OCI-LY3 (cell line): ENCODE results near the gene PLA2G6.

Source experiments
- H2AFZ ChIP-seq: fragments of 200-600, 300-600 bp; shearing (Covaris generic); 2 replicates; pipeline ENCODE4 v1.6.0; 2014; ENCODE audit warnings: antibody characterized with exemption, low read depth, low read length
- H3K27ac ChIP-seq: fragments of 200-600, 300-600 bp; sonication (generic); 2 replicates; pipeline ENCODE4 v1.5.1; 2014; ENCODE audit warnings: mild to moderate bottlenecking, low read length, moderate library complexity, mixed read lengths
- H3K27me3 ChIP-seq: fragments of 200-600, 300-600 bp; sonication (generic); 2 replicates; pipeline ENCODE4 v1.6.1; 2014; ENCODE audit warnings: low read depth, low read length, mixed read lengths
- H3K36me3 ChIP-seq: fragments of 200-600, 300-600 bp; sonication (generic); replicated peaks from 2 replicates; pipeline ENCODE3; 2014; ENCODE audit warnings: low read depth, low read length, mixed read lengths
- H3K4me1 ChIP-seq: fragments of 300-600, 200-600 bp; sonication (generic); 2 replicates; pipeline ENCODE4 v1.6.1; 2014; ENCODE audit warnings: low read length, mixed read lengths
- H3K4me2 ChIP-seq: fragments of 200-600, 300-600 bp; sonication (generic); 2 replicates; pipeline ENCODE4 v1.6.1; 2014; ENCODE audit warnings: low read length, mixed read lengths
- H3K4me3 ChIP-seq: fragments of 300-600, 200-600 bp; sonication (generic); 2 replicates; pipeline ENCODE4 v1.5.1; 2014; ENCODE audit warnings: antibody characterized with exemption, mild to moderate bottlenecking, low read length, moderate library complexity
- H3K79me2 ChIP-seq: fragments of 300-600, 200-600 bp; shearing (Covaris generic); 2 replicates; pipeline ENCODE4 v1.6.1; 2014; ENCODE audit warnings: mild to moderate bottlenecking, low read length, mixed read lengths
- H3K9ac ChIP-seq: fragments of 300-600, 200-600 bp; shearing (Covaris generic); 2 replicates; pipeline ENCODE4 v1.6.0; 2014; ENCODE audit warnings: mild to moderate bottlenecking, low read length, moderate library complexity
- H3K9me3 ChIP-seq: fragments of 200-600, 300-600 bp; shearing (Covaris generic); 2 replicates; pipeline ENCODE4 v1.6.1; 2014; ENCODE audit warnings: low read length, mixed read lengths; ENCODE audit not compliant: insufficient read depth
- H4K20me1 ChIP-seq: fragments of 200-600, 300-600 bp; sonication (generic); 2 replicates; pipeline ENCODE4 v1.6.1; 2016; ENCODE audit warnings: low read length, mixed read lengths; ENCODE audit not compliant: insufficient read depth
- CTCF ChIP-seq: fragments of 200-600, 300-600 bp; sonication (generic); IDR thresholded peaks from 2 replicates; pipeline ENCODE4 v1.5.1; 2014; ENCODE audit warnings: antibody characterized with exemption, low read length, low read depth
- EZH2phosphoT487 ChIP-seq: fragments of 200-600 bp; shearing (Covaris generic); IDR thresholded peaks from 2 replicates; pipeline ENCODE4 v1.6.1; 2018; ENCODE audit warnings: antibody characterized with exemption, mixed run types, low read depth

Gene PLA2G6

GRCh38 chr22:38062791-38063190, 118.8 kb downstream of the PLA2G6 start:
- Histone ChIP-seq H2AFZ (no peak overlapping the region), H3K4me2 (no peak overlapping the region)
- TF ChIP-seq CTCF: no peak
- TF ChIP-seq EZH2phosphoT487: no peak

More at GRCh38 chr22:38062791-38063190, 118.8 kb downstream of the PLA2G6 start:
- Histone ChIP-seq H3K79me2 (no peaks in the 10 kb centered on the region), H3K9ac (no peak overlapping the region), H3K27me3 (no peaks in the 10 kb centered on the region), H3K4me1 (peaks cover 2% of the 10 kb centered on the region), H4K20me1 (no peaks in the 10 kb centered on the region), H3K36me3 (no peaks in the 10 kb centered on the region), H3K4me3 (no peak overlapping the region), H3K9me3 (no peaks in the 10 kb centered on the region), H3K27ac (no peak overlapping the region)
